ENCODE data around the gene ARHGAP26. TPM values are rescaled to one million over a fixed set of nuclear protein-coding genes. Genes with fewer than 3 reads are reported as not detected.

Gene ARHGAP26
- total RNA-seq, 2 experiments from 2014 or later = 12.8 to 15.4 TPM

DNA sequence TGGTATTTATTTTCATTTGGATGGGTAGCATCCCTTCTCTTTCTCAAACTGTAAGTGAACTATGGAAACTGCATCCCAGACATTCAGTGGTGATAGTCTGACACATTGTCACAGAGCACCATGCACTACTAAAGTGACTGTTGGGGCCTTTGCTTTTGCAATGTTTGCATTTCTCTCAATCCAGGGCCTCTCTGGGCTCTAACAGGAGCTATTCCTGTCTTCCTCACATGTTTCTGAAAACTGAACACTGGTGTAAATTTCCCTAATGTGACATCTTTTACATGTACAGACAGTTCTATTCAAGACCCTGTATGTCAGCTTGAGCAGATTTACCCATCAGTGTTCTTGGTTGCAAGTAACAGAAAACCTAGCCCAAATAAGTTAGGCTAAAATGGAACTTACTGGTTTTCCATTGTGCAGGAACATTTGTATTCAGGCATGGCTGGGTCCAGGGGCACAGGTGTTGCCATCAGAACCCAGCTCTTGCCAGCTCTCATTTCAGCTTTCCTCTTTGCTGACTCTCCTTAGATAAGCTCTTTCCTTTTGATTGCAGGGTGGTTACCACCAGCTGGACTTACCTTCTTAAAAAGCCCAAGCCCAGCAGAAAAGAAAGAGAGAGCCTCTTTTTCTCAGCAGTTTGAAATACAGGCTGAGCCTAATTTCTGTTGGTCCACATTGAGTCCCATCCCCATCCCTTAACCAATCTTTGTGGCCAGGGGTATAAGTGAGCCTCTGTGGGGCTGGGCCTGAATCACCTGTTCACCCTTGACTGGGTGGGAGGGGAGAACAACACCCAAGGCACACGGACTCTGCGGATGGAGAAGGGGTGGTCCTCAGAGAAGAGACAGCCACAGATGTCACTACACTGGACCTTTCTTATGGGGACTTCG, 399.0 kb downstream of the ARHGAP26 start:
- no peak for ATAC-seq
- Mint-ChIP-seq H3K27me3 (no peaks in the 10 kb centered on the region), H3K4me3 (no peak overlapping the region), H3K4me1 (no peaks in the 10 kb centered on the region), H3K9me3 (ENCODE audit: low read depth) (no peaks in the 10 kb centered on the region), H3K27ac (no peak overlapping the region), H3K36me3 (ENCODE audit: low read depth) (peaks cover 3% of the 10 kb centered on the region)
- ChIA-PET POLR2A (interaction anchor here (0.6 kb wide), 1 partner anchor 79 kb away, joined by 3 read pairs; no protein-coding TSS in a partner anchor), CTCF (interaction anchor here (0.5 to 1.1 kb wide), 2 partner anchors 12 to 133 kb away, joined by 3 to 4 read pairs; no protein-coding TSS in a partner anchor)
- no peak for DNase-seq
- intact Hi-C loops (cut with DNase I, micrococcal nuclease) = no loop called here

DNA sequence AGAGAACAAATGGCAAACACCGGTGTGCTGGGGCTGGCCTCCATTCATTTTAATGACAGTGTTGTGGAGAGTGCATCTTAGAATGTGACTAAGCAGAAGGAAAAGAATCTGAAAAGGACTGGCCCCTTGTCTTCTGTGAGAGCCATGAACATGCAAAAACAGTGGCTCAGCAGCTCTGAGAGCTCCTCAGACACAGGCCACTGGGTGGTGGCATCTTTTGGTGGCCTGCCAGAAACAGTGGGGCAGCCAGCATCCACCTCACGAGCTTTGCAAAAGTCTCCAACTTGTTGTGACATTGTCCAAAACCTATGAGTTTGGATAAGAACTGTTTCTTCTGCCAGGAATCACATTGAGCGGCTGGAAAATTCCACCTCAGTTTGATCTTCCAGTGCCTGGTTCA, 399.9 kb downstream of the ARHGAP26 start:
- Mint-ChIP-seq H3K4me3 (no peak overlapping the region), H3K36me3 (ENCODE audit: low read depth) (peaks cover 3% of the 10 kb centered on the region), H3K27me3 (no peaks in the 10 kb centered on the region), H3K4me1 (peaks cover 2% of the 10 kb centered on the region), H3K9me3 (ENCODE audit: low read depth) (no peaks in the 10 kb centered on the region), H3K27ac (no peak overlapping the region)
- DNase-seq (no peak), ATAC-seq (no peak)
- CTCF ChIA-PET = no interaction called here
- intact Hi-C loops (cut with DNase I, micrococcal nuclease) = no loop called here
- POLR2A ChIA-PET = no interaction called here

DNA sequence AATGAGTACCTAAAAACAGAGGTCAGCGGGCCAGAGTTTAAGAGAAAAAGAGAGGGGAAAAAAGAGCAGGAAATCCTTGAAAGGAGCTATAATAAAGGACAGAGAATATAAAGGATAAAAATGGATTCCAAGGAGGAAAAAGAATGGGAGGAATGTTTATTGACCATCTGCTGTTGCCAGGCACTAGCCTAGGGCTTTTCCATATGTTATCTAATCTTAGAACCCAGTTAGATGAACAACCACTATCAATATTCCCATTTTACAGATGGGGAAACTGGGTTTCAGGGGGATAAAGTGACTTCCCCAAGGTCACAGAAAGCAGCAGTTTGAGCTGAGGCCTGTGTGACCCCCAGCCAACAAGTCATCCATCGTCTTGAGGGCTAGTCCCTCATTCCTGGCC, 400.8 kb downstream of the ARHGAP26 start:
- Mint-ChIP-seq H3K4me3 (no peak overlapping the region), H3K9me3 (ENCODE audit: low read depth) (no peaks in the 10 kb centered on the region), H3K36me3 (ENCODE audit: low read depth) (peaks cover 3% of the 10 kb centered on the region), H3K4me1 (peaks cover 3% of the 10 kb centered on the region), H3K27ac (no peak overlapping the region), H3K27me3 (no peaks in the 10 kb centered on the region)
- DNase-seq (no peak), ATAC-seq (no peak)
- CTCF ChIA-PET = no interaction called here
- intact Hi-C loops (cut with DNase I, micrococcal nuclease) = no loop called here
- POLR2A ChIA-PET = no interaction called here

DNA sequence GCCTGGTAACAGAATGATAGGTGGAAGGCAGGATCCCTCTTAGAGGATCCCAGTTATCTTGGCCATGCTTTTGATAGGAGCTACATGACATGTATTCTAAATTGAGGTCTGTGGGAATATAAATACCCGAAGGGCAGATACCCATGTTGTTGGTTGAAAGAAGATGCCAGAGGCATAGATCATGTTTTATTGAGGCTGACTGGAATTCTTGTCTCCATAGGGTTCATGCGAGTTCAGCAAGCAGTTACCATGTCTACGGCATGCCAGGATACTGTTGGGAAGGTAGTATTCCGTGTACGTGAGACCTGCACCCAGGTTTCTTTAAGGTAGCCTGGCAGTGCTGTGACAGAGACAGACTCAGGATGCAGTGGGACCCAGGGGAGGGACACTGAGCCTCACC, 402.6 kb downstream of the ARHGAP26 start:
- Mint-ChIP-seq H3K4me3 (no peak overlapping the region), H3K27ac (no peak overlapping the region), H3K27me3 (no peaks in the 10 kb centered on the region), H3K4me1 (peaks cover 3% of the 10 kb centered on the region), H3K9me3 (ENCODE audit: low read depth) (no peaks in the 10 kb centered on the region), H3K36me3 (ENCODE audit: low read depth) (peaks cover 3% of the 10 kb centered on the region)
- intact Hi-C loops (cut with DNase I, micrococcal nuclease) = no loop called here
- no peak for ATAC-seq
- no peak for DNase-seq
- ChIA-PET CTCF (interaction anchor here (1.6 kb wide), 1 partner anchor 17 kb away, joined by 3 read pairs; no protein-coding TSS in a partner anchor), POLR2A (no interaction called here)

DNA sequence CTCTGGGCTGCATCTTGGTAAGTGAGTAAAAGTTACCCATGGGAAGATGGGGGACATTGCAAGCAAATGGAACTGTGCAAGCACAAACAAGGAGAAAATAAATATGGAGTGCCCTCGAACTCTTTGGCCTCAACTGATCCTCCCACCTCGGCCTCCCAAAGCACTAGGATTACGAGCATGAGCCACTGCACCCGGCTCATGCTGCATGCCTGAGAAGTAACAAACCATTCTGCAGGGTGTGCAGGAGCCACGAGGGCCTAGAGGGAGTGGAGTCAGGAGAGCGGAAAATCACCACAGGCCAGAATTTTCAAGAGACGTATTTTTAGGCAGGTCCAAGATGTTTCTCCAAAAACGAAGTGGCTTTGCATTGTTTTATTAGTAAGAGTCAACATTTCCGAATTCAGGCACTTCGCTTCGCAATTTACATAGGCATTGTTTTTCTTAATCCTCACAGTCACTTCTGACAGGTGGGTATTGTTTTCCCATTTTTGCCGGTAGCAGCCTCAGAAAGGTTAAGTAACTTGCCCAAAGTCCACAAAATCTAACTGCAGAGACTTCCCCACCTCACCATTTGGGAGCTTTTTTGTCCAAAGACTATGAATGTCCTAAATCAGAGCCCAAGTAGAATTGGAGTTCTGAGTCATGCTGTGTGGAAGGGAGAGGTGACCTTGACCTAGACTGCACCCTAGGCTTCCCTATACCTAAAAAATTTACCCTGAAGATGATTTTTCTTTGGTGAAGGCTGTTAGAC, 403.1 kb downstream of the ARHGAP26 start:
- Mint-ChIP-seq H3K4me1 (peaks cover 3% of the 10 kb centered on the region), H3K27ac (no peak overlapping the region), H3K36me3 (ENCODE audit: low read depth) (peaks cover 3% of the 10 kb centered on the region), H3K27me3 (no peaks in the 10 kb centered on the region), H3K4me3 (no peak overlapping the region), H3K9me3 (ENCODE audit: low read depth) (no peaks in the 10 kb centered on the region)
- ATAC-seq (no peak), DNase-seq (no peak)
- CTCF ChIA-PET = interaction anchor here (0.7 to 1.6 kb wide), 3 partner anchors 16 to 65 kb away, joined by 3 read pairs; no protein-coding TSS in a partner anchor
- intact Hi-C loops (cut with DNase I, micrococcal nuclease) = no loop called here
- POLR2A ChIA-PET = no interaction called here

DNA sequence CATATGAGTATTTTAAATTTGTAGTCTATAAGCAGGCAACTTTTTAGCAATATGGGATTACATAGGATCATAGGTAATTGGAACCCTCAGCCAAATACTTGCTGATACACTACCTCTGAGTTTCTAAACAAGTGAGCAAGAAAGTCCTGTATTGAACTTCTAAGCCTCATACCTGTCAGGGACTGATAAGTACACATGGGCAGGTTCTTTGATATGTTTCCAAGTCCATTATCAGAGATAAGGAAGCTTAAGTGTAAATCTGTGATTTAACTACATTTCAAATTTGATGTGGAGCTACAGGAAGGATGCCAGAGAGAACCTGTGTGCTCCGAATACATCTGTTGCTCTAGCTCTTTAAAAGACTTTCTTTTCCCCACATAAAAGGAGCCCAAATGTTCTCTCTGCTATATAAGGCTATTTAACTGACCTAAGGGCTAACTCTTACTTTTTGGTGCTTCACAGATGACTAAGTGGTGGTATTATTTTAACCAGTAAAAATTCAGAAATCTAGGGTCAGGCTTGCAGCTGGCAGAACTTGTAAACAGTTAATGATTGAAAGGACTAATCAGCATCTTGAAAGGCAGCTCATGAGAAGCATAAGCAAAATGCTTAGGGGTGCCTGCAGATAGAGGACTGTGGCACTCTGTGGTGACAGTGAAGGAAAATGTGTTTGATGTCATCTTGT, 404.7 kb downstream of the ARHGAP26 start:
- Mint-ChIP-seq H3K4me3 (no peak overlapping the region), H3K36me3 (ENCODE audit: low read depth) (peaks cover 6% of the 10 kb centered on the region), H3K27me3 (no peaks in the 10 kb centered on the region), H3K9me3 (ENCODE audit: low read depth) (no peaks in the 10 kb centered on the region), H3K4me1 (peaks cover 3% of the 10 kb centered on the region), H3K27ac (no peak overlapping the region)
- DNase-seq (no peak), ATAC-seq (no peak)
- ChIA-PET POLR2A (no interaction called here), CTCF (interaction anchor here (0.5 to 1.0 kb wide), 2 partner anchors 14 to 184 kb away, joined by 3 read pairs; no protein-coding TSS in a partner anchor)
- intact Hi-C loops (cut with DNase I, micrococcal nuclease) = no loop called here

DNA sequence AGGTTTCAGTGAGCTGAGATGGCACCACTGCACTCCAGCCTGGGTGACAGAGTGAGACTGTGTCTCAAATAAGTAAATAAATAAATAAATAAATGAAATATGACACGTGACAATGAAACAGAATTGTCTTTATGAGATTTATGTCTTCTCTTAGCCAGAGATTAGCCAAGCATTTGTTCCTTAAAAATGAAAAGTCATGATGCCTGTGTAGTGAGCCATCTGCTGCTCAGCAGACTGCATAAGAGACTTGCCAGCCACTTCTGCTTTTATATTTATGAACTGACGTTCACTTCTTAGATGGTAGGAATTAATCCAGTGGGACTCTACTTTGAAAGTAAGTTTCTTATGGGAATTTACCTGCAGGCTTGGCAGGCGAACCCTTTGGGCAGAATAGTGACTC, 405.9 kb downstream of the ARHGAP26 start:
- H3K27ac Mint-ChIP-seq = no peak overlapping the region
- no peaks in the 10 kb centered on the region for H3K9me3 Mint-ChIP-seq (ENCODE audit: low read depth)
- H3K27me3 Mint-ChIP-seq = no peaks in the 10 kb centered on the region
- intact Hi-C loops (cut with DNase I, micrococcal nuclease) = no loop called here
- H3K36me3 Mint-ChIP-seq (ENCODE audit: low read depth) = peaks cover 6% of the 10 kb centered on the region
- no peak for ATAC-seq
- ChIA-PET POLR2A (no interaction called here), CTCF (no interaction called here)
- DNase-seq = no peak
- peaks cover 3% of the 10 kb centered on the region for H3K4me1 Mint-ChIP-seq
- no peak overlapping the region for H3K4me3 Mint-ChIP-seq

DNA sequence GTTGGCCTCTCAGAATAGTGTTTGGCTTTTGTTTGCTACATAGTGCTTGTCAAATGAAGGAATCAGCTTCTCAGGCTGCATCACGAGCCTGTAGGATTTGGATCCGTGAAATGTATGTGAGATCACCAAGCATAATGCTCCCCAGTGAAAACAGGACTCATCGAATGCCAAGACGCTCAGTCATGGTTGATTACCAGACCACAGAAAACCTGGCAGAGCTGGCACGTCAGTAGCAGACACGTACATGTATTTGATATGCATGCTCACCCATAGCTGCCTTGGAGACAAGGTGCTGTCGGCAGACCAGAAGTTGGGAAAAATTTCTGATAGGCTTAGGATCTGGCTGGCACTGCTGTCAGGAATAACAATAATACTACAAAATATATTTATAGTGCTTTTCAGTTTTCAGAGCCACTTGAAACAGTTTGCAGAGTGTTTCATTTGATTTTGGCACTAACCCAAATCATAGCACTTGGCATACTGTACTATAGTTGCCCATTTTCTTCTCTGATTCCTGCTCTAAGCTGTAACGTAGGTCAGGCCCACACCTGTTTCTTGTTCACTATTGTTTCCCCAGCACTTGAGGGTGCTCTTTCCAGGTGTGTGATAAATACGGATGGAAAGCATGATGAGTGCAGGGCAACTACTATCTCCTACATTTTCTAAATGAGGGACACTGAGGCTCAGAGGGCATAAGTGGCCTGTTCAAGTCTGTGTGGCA, 407.2 kb downstream of the ARHGAP26 start:
- intact Hi-C loops (cut with DNase I, micrococcal nuclease) = no loop called here
- peaks cover 10% of the 10 kb centered on the region for H3K36me3 Mint-ChIP-seq (ENCODE audit: low read depth)
- no peak overlapping the region for H3K4me3 Mint-ChIP-seq
- DNase-seq (no peak), ATAC-seq (no peak)
- no peak overlapping the region for H3K27ac Mint-ChIP-seq
- peaks cover 10% of the 10 kb centered on the region for H3K4me1 Mint-ChIP-seq
- ChIA-PET POLR2A (no interaction called here), CTCF (interaction anchor here (1.2 kb wide), 1 partner anchor 10 kb away, joined by 3 read pairs; no protein-coding TSS in a partner anchor)
- H3K27me3 Mint-ChIP-seq = no peaks in the 10 kb centered on the region
- H3K9me3 Mint-ChIP-seq (ENCODE audit: low read depth) = no peaks in the 10 kb centered on the region

DNA sequence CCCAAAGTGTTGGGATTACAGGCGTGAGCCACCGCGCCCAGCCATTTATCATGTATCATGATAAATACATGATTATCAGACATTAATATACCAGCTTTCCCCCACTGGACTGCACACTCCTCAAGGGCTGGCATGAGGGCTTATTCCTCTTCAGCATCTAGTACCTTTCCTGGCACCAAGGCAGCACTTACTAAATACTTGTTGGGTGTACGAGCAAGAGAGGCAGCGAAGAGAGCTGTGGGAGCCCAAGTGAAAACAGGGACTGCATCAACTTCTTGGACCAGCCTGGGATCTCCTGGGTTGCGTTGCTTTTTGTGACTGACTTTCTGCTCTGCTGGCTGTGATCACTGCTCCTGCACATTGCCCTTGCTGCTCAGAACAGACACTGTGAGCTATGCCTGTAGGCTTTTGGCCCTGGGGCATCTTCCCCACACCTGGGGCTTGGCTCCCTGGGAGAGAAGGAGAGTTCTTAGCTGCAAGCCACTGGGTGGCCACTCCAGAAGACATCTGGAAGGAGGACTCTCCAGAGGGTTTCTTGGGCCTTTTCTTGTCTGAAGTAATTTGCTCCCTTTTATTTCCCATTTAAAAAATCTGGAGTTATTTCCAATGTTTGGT, 409.1 kb downstream of the ARHGAP26 start:
- no peaks in the 10 kb centered on the region for H3K9me3 Mint-ChIP-seq (ENCODE audit: low read depth)
- H3K36me3 Mint-ChIP-seq (ENCODE audit: low read depth) = peaks cover 10% of the 10 kb centered on the region
- CTCF ChIA-PET = interaction anchor here (0.6 kb wide), 1 partner anchor 36 kb away, joined by 3 read pairs; no protein-coding TSS in a partner anchor
- no peaks in the 10 kb centered on the region for H3K27me3 Mint-ChIP-seq
- intact Hi-C loops (cut with DNase I, micrococcal nuclease) = no loop called here
- H3K4me3 Mint-ChIP-seq = no peak overlapping the region
- POLR2A ChIA-PET = no interaction called here
- H3K4me1 Mint-ChIP-seq = peaks cover 28% of the 10 kb centered on the region
- no peak overlapping the region for H3K27ac Mint-ChIP-seq
- ATAC-seq = no peak
- no peak for DNase-seq

DNA sequence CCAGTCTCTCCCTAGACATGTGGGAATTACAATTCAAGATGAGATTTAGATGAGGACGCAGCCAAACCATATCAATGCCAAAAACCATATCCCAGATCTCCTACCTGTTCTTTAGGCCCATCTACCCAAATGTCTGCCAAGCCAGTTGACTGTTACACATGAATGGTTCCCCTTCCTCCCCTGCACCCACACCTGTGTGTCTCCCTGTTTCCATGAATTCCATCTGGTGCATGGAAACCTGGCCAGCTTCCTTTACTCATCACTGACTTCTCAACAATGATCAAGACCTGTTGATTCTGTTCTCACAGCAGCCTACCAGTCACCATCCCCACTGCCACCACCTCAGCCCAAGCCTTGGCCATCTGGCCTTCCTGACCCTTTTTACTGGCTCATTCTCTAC, 410.6 kb downstream of the ARHGAP26 start:
- Mint-ChIP-seq H3K27me3 (no peaks in the 10 kb centered on the region), H3K9me3 (ENCODE audit: low read depth) (no peaks in the 10 kb centered on the region), H3K4me1 (peaks cover 30% of the 10 kb centered on the region), H3K36me3 (ENCODE audit: low read depth) (peaks cover 10% of the 10 kb centered on the region), H3K27ac (peak overlapping the region; percentile 24), H3K4me3 (no peak overlapping the region)
- intact Hi-C loops (cut with DNase I, micrococcal nuclease) = loop anchor here in 1 of 2 experiments (5.0 to 10.0 kb wide), 3 partner anchors 158 to 1004 kb away; no protein-coding TSS in a partner anchor
- POLR2A ChIA-PET = no interaction called here
- DNase-seq (no peak), ATAC-seq (no peak)
- CTCF ChIA-PET = no interaction called here
